HG02938 (cell line): ENCODE results near the gene PXYLP1.
A peak's percentile ranks its signal among the peaks of the same experiment; 100 is the strongest.

Experiments used
- ATAC-seq: cut with Tn5 transposase; IDR thresholded peaks from one replicate; pipeline ENCODE4 v1.9.1; 2021; ENCODE audit warnings: mild to moderate bottlenecking, moderate library complexity; ENCODE audit not compliant: unreplicated experiment

PXYLP1 gene

DNA sequence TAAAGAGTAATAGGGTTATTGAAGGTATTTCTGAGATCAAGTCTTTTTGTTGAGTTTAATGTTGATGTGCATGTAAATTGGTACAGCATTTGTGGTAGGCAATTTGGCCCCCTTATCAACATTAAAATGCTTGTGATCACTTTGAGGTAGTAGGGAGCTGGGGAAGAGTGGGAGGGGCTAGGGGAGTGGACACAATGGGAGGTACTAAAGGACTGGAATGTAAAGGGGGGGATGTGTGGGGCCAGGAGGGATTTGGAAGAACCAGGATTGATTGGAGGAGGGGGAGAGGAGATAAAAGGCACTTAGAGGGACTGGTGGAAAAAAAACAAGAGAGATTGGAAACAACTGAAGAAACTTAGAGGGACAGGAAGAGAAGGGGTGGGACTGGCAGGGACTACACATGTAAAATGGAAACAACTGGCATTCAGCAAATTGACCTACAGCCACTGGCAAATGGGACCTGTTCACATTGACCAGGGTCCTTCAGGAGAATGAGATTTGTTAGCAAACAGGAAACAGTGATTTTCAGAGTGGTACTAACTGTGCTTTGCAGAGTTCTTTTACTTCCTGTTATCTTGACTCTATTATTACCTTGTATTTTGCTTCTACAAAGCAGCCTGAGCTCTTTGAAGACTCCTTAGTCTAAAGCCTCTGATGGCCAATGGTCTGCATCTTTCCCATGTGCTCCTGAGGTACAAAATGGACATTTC is 88.9 kb downstream of the PXYLP1 start:
- no peak for ATAC-seq

DNA sequence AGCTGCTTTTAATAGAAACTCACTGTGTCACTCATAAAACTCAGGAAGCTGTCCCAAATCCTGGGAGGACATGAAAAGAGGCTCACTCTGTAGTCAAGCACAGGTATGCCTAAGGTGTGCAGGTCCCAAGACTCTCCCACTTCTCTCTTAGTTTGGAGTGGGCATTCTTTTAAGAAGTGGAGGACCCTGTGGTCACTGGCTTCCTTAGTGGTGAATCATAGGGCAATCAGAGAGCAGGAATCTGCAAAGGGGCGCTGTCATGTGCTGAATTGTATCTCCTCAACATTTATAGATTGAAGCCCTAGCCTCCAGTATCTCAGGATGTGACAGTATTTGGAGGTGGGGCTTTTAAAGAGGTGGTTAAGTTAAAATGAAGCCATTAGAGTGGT is 89.5 kb downstream of the PXYLP1 start:
- no peak for ATAC-seq

DNA sequence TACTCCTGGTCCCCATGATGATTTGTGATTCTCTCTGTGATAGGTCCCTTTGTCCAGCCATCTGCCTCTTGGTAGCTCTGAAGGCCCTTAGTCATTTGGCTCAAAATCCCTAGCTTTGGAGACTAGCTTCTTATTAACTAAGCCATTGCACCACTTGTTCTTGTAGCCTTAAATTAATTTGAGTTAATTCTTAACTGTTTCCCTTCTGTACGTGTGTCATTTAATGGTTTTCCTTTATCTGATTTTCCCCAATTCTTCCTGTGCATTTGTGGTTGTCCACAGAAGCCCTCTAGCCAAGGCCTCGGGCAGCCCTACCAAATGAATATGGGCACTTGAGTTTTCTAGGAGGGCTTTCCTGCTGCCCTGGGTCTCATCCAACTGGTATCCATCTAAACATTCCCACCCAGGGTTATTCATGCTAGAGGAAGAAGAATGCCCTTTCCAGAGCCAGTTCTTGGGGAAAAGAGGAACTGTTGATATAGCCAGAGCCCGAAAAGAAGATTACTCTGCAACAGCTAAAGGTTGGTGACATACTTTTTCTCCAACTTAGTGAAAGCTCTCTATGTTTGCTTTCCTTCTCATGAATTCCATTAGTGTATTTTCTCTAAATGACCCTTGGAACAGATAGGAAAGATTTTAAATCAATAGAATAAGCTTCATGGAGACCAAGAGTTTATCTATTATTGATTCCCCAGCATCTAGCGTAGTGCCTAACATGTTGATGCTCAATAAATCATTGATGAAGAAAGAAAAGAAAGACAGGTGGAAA is 92.5 kb downstream of the PXYLP1 start:
- no peak for ATAC-seq

DNA sequence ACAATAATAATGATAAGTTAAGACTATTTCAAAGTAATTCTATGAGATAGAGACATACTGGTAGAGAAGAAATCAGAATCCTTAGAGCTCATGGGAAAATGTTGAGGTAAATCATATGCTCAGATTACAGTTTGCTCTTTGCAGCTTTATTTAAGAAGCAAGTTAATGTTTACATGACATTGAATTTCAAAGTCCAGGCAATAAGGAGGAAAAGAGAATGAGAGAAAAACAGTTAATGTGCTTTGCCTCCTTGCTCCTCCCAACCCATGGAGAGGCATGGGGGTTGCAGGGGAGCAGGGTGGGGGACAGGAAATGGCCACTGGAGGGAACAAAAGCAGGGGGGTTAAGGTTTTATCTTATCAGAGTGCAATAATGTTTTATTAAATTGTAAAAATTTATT is 94.5 kb downstream of the PXYLP1 start:
- ATAC-seq, result no peak

DNA sequence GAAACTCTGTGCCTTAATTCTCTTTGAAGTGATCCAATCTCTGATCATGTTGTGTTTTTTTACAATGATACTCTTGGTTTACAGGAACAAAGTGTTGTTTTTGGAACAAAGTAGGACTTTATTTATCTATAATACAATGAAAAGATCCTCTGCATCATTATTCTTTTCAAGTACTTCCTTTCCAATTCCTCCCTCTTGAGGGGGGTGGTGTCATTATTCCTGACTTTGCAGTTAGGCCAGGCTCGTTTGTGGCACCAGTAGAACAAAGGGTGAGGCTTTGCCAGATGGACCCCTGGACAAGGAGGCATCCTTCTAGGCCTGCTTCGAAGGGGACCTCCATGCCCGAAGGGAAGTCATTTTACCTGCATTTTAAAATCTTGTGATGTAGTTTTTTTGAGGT is 95.0 kb downstream of the PXYLP1 start:
- ATAC-seq, result no peak

DNA sequence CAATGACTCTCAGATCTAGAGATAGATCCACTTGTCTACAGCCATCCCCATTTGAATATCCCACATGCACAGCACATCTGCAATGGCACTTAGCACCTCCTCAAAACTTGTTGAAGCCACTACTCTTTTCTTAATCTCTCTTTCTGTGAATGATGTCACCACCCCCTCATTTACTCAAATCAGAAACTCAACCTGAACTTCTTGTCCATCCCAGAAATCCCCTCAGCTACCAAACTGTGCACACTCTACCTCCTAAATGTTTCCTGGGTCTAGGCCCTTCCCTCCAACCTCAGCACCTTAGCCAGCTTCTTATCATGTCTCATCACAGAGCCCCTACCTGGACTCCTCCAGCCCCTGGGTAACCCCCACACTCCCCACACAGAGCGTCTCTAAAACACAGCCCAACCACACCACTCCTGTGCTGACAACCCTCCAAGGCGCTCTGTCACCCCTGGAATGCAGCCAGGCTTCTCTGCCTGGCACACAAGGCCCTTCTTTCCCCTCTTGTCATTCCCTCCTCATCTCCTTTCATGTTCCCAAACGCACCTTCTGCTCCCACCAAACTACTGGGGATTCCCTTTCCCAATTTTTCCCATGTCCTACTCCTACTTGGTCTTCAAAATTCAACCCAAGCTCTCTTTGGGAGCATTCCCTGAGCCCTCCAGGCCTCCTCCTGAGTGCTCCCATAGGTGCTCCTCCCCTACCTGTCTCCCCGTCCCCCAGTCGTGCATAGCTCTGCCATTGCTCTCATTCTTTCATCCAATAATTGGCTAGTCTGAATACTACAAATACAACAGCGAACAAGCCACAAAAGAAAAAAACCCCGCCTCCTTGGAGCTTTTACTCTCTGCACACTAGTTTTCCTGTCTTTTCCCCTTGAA is 96.9 kb downstream of the PXYLP1 start:
- ATAC-seq, result peak; percentile 44

DNA sequence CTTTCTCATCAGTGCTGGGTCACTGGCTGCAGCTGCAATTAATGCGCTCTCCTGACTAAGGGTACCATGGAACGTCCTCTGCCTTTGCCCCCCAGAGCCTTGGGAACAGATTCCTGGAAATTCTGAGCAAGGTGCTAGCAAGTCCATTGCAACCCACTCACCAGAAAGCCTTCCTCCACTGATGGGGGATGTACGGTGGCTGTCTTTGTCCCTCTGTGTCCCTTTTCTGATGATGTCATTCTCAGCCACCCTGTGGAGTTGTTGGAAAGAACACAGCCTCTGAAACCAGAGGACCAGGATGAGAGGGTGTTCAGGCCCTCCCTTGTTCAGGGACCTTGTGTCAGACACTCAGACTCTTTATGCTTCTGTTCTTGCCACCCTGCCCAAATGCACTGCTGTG is 98.6 kb downstream of the PXYLP1 start:
- ATAC-seq, result no peak

DNA sequence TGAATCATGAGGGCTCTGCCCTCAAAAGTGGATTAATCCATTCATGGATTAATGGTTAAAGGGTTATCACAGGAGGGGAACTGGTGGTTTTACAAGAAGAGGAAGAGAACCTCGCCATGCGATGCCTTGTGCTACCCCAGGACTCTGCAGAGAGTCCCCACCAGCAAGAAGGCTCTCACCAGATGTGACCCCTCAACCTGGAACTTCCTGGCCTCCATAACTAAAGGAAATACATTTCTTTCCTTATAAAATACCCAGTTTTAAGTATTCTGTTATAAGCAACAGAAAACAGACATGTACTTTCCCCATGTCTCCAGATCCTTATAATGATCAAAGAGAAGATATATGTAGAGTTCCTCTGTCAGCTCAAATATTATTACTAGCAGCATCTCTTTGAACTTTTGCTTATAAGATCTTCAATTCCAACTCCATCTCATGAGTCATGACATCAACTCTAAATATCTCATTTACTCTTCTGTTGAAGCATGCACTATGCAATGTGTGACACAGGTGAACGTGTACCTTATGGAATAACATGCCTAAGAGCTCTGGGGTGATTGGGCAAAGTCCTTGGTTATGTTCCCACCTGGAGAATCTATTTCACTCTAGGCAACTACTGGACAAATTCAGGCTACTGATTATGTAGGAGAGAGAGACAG is 99.2 kb downstream of the PXYLP1 start:
- ATAC-seq, result no peak

DNA sequence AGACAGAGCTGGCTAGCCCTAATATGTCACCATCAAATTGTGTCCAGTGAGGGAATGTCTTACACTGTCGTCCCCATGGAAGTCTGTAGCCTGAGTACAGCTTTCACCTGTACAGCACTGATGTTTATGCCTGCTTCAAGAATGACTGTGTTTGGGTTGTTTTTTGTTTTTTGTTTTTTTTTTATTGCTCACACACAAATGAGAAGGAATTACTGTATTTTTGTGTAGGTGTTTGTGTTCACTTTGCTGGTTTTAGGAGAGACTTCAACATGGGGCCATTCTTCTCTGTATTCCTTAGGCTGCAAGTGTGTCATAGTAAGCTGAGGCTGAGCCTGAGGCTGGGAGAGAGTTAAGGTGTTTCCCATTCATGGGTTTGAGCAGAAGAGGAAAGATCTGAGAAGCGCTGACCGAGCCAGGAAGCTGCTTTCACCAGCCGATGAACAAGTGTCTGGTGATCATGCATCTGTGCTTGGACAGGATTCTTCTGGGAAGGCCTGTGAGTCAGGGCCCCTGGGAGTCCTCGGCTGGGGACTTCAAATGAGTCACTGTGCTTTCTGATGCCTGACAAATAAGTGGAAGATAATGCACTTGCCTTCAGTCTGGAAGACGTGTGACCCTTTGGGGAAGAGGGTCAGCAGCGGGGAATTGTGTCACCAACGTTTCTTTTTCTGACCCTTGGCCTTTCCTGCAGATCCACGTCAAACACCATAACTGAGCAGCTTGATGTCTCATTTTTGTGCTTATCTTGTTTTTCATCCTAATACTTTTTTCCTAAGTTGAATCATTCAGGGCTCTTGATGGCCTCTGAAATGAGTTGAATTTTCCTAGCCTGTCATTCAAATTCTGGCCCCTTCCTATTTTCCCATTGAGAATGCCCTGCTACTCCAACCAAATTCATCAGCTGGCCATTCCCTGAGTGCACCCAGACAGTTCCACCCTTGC is 100.0 kb downstream of the PXYLP1 start:
- peak; percentile 37 for ATAC-seq

DNA sequence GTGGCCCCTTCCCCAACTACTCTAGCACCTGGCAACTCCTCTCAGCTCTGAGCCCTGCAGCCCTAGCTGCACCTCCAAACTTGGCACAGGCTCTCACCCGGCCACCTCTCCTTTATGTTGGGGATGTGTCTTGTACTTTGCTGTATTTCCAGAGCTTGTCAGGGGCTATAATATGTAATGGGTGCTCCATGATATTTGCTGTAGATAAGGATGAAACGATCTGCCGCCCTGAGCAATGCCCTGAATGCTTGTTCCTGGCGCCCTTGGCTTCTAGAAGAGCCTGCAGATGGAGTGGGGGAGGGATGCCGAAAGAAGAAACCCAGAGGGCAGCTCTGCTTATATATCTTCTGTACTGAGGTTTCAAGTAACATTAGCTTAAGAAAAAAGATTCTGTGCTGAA is 100.8 kb downstream of the PXYLP1 start:
- ATAC-seq, result no peak

DNA sequence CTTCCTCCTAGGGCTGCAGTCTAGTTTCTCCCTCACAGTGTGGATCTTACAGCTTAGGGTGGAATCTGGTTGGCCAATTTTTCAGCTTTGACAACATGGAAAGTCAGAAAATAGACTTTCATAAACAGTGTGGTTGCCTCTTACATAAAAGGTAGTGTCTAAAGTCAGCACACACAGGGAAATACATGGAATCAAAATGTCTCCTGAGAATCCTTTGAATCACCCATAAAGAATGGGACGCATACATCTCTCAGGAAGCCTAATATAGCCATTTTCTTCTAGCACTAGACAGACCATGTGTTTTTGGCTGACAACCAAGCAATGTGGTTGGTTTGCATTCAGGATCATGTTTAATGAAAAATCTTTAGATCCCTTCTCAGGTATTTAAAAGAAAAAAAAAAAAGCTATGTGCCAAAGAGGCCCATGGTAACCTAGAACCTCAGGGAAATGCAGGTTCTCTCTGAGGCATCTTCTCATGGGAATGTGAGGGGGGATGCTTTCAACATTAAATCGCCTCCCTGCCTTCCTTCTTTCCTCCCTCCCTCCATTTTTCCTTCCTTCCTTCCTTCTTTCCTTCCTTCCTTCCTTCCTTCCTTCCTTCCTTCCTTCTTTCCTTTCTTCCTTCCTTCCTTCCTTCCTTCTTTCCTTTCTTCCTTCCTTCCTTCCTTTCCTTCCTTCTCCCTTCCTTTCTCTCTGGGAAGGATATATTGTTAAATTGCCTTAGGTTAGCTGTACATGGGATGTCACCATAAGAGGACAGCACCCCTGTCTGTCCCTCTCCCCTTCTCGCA is 102.4 kb downstream of the PXYLP1 start:
- no peak for ATAC-seq

DNA sequence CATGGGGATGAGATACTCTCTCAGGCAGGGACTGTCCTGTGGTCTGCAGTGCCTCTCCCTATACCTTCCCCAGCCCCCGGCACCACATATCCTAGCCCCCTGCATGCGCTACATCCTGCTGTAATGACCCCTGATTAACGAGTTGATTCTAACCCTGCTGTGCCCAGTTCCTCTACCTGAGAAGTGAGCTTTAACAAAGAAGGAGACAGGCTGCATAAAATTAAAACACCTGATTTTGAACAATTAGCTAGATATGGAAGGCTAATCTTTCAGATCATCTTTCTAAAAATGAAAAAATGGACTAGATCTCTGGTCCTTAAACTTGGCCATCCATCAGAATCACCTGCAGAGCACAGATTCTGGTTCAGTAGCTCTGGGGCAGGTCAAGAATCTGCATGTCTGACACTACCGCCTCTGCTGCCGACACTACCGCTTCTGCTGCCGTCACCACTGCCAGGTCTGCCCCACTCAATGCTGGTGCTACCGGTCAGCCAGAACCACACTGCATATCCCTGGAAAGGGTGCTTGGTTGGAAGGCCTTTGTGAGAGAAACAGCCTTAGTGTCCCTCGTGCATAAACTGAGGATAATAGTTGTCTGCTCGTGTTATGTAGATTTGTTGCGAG is 103.1 kb downstream of the PXYLP1 start:
- no peak for ATAC-seq

DNA sequence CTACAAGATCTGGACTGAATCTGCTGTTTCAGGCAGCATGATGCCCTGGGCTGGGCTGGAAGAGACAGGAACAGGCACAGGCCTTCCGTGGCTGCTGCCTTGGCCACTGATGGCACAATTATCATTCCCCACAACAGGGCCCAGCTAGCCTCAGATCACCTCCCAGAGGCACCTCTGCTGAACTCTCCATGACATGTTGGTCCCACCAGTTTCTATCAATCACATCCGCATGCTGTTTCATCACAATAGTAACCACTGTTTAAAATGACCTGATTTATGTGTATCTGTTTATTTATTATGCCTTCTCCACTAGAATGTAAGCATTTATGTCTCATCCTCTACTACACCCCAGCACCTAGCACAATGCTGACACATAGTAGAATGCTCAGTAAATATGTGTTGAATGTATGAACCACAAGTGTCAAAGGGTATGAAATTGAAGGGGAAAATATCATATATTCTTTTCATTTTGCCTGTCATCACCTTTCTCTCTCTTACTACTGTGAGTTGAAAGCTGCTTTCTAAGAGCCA is 104.0 kb downstream of the PXYLP1 start:
- ATAC-seq, result no peak

DNA sequence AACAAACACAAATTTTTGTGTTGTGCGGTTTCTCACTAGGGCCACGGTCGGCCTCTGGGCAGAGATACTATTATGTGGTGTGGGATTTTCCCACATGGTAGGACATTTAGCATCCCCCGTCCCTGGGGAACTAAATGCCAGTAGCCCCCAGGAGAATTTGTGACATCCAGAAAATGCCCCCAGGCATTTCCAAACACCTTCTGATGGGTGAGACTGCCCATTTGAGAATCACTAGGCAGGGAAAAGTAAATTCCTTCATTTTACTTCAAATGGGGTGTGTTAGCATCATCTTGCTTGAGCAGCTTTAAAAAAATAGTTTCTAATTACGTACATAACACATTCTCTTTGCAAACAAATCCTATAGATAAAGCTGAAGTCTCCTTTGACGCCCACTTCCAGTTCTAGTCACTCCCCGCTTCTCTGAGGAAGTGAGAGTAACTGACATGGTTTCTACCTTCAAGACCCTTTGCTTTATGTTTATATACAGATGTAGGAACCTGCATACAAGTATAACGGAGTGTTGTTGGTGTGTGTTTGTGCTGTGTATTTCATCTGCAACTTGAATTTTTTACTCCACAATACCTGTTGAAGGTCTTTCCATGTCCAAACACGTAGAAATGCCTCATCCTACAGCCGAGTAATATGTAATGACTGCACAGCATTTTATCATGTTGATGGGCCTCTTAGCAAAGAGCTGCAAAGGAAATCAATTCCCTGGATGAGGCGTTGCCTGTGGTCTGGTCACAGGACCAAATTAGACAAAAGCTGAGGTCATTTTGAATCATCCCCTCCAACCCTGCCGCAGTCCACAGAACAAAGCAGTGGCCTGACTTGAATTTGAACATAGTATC is 105.3 kb downstream of the PXYLP1 start:
- ATAC-seq, result peak; percentile 91

DNA sequence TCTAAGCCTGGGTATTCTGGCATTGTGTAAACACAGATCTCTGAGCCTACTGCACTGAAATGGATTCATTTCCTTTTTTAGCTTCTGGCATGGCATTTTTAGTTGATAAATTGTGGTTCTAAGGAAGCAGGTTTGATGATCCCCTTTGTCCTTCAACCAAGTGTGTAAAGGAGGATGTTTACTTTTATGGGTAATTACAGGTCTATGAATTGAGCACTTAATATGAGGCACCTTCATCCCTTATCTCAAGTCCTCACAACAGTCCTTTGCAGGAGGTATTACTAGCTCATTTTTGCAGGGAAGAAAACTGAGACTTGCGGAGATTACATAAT is 105.9 kb downstream of the PXYLP1 start:
- ATAC-seq, result no peak

DNA sequence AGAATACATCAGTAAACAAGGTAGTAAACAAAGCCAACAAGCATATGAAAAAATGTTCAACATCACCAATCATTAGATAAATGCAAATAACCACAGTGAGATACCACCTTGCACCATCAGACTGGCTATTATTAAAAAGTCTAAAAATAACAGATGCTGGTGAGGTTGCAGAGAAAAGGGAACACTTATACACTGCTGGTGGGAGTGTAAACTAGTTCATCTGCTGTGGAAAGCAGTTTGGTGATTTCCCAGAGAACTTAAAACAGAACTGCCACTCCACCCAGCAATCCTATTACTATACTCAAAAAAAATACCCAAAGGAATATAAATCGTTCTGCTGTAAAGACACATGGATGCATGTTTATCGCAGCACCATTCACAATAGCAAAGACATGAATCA is 106.4 kb downstream of the PXYLP1 start:
- no peak for ATAC-seq

DNA sequence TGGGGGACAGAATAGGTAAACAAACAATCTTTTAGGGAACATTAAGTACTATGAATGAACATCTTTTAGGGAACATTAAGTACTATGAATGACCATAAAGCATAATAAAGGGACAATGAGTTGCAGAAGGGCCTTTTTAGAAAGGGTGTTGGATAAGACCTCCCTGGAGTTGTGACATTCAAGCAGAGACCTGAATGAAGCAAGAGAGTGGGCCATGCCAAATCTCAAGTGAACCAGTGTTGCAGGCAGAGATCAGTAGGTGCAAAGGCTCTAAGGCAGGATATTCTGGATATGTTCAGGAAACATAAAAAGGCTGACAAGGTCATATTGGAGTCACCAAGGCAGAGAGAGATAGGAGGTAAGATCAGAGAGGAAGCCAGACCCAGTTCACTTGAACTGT is 107.3 kb downstream of the PXYLP1 start:
- ATAC-seq, result no peak

DNA sequence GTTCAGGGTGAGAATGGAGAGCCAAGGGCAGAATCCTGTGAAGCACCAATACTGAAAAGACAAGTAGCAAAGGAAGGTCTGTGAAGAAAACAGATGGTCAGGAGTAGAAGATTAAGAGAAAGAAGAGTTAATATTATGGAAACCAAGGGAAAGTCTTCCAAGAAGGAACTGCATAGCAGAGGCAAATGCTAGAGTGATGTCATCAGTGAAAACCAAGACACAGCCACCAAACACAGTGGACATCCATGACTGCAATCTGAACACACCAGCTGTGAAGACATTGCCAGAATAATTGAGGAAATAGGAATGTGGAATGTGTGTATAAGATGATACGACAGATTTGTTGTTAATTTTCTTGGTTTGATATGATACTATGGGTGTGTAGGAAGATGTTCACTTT is 109.9 kb downstream of the PXYLP1 start:
- no peak for ATAC-seq
